Common myeloid progenitor, CD34-positive (primary cell): ENCODE results near the gene GPC5.

Experiments used
- CTCF ChIA-PET: fragments of 350-600 bp; sonication (Branson Sonifier 250); formaldehyde crosslinking; loops from one replicate; lab custom pipeline; 2021; ENCODE audit warnings: antibody characterized with exemption; lab: Charles Lee
- POLR2A ChIA-PET: fragments of 350-600 bp; sonication (Branson Sonifier 250); formaldehyde crosslinking; loops from one replicate; lab custom pipeline; 2021; ENCODE audit warnings: antibody characterized with exemption; lab: Charles Lee
- DNase-seq, 3 donors: peaks; one replicate each; pipeline versions ENCODE4 v3.0.0 to v3.0.0-alpha.2; 2013
- H3K27ac ChIP-seq, 2 experiments: 1 replicate in 1 of 2; 2 replicates in 1 of 2; pipeline ENCODE4 v1.7.0; 2013; ENCODE audit warnings: inconsistent platforms in 2 of 2, low read length in 2 of 2, mild to moderate bottlenecking in 2 of 2, low read depth in 1 of 2, moderate library complexity in 1 of 2; ENCODE audit not compliant: severe bottlenecking in 2 of 2, insufficient read depth in 1 of 2, poor library complexity in 1 of 2
- H3K27me3 ChIP-seq, 5 experiments: replicated peaks in 2 of 5; 1 replicate in 3 of 5; 2 replicates in 2 of 5; pipeline versions ENCODE4 v1.6.1 to v1.7.0; 2013; ENCODE audit warnings: low read length in 4 of 5, mild to moderate bottlenecking in 2 of 5, moderate library complexity in 2 of 5, inconsistent platforms in 1 of 5; ENCODE audit not compliant: insufficient read depth in 5 of 5, control insufficient read depth in 4 of 5
- H3K36me3 ChIP-seq, 4 experiments: 1 replicate in 2 of 4; 2 replicates in 2 of 4; pipeline versions ENCODE4 v1.6.1 to v1.7.0; 2013; ENCODE audit warnings: low read length in 3 of 4, control low read depth in 1 of 4, mild to moderate bottlenecking in 1 of 4; ENCODE audit not compliant: control insufficient read depth in 4 of 4, insufficient read depth in 4 of 4
- H3K4me1 ChIP-seq, 4 experiments: 1 replicate in 3 of 4; 2 replicates in 1 of 4; pipeline versions ENCODE4 v1.6.1 to v1.7.1; 2013; ENCODE audit warnings: low read length in 3 of 4, mild to moderate bottlenecking in 3 of 4, control low read depth in 1 of 4, inconsistent platforms in 1 of 4, moderate library complexity in 1 of 4; ENCODE audit not compliant: control insufficient read depth in 4 of 4, insufficient read depth in 4 of 4; ENCODE audit errors: control extremely low read depth in 1 of 4
- H3K4me3 ChIP-seq, 7 experiments: 1 replicate in 4 of 7; 2 replicates in 3 of 7; pipeline versions ENCODE4 v1.5.1 to v1.7.0; 2013; ENCODE audit warnings: mild to moderate bottlenecking in 7 of 7, low read length in 6 of 7, moderate library complexity in 6 of 7, inconsistent platforms in 2 of 7, low read depth in 2 of 7, control low read depth in 1 of 7; ENCODE audit not compliant: insufficient read depth in 4 of 7, control insufficient read depth in 1 of 7; ENCODE audit errors: extremely low read depth in 1 of 7
- H3K9me3 ChIP-seq, 5 experiments: 1 replicate in 4 of 5; 2 replicates in 1 of 5; pipeline versions ENCODE4 v1.6.1 to v1.7.1; 2013; ENCODE audit warnings: low read length in 4 of 5, mild to moderate bottlenecking in 2 of 5, inconsistent platforms in 1 of 5, low read depth in 1 of 5, moderate library complexity in 1 of 5; ENCODE audit not compliant: control insufficient read depth in 4 of 5, insufficient read depth in 2 of 5; ENCODE audit errors: control extremely low read depth in 1 of 5
- WGBS: methylation state at CpG from one replicate; pipeline ENCODE4 v1.1.5; 2013; ENCODE audit not compliant: insufficient coverage; 5-methylcytosine and 5-hydroxymethylcytosine counted together

Gene GPC5

DNA sequence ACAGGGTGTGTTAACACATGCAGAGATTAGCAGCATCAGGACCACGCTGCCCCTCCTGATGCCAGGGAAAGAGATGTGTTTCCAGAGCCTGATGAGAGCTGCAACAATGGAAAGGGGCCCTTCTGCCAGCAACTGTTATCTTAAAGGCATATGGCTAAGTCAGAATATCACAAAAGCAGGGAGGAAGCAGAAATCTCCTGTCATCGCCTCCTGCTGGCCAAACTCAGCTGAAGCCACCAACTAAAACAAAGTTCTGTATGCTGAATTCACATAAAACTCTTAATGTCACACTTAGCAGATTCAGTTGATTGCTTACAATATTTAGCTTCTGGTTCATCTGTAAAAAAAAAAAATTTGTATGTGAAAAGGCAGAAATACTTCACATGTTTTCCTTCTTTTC, 178.2 kb downstream of the GPC5 start:
- Histone ChIP-seq H3K27me3 (no peaks in the 10 kb centered on the region), H3K36me3 (peaks cover 0 to 2% (median 0%) of the 10 kb centered on the region in 4 experiments), H3K4me1 (no peaks in the 10 kb centered on the region), H3K27ac (no peak overlapping the region), H3K4me3 (no peak overlapping the region), H3K9me3 (peaks cover 0 to 9% (median 3%) of the 10 kb centered on the region in 5 experiments)
- ChIA-PET POLR2A (no interaction called here), CTCF (no interaction called here)
- peak in 1 of 3 donors; percentile 2 for DNase-seq
- 100% methylated on average over 1 of the region's 2 CpGs for WGBS

DNA sequence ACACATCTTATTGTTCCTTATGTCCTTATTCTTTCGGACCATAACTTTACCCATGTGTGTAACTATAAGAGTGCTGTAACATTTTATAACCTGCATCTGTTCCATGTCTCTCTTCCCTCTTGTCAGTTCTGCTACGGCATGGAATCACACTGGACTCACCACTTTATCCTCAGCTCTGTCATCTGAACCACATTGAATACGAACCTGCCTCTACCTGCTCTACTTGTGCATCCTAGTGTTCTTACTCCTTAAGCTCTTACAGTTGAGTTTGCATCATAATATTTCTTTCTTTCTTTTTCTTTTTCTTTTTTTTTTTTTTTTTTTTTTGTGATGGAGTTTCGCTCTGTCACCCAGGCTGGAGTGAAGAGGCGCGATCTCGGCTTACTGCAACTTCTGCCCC, 180.9 kb downstream of the GPC5 start:
- Histone ChIP-seq H3K9me3 (peaks cover 0 to 9% (median 3%) of the 10 kb centered on the region in 5 experiments), H3K27me3 (no peaks in the 10 kb centered on the region), H3K36me3 (peaks cover 0 to 2% (median 0%) of the 10 kb centered on the region in 4 experiments), H3K4me3 (no peak overlapping the region), H3K4me1 (no peaks in the 10 kb centered on the region), H3K27ac (no peak overlapping the region)
- ChIA-PET CTCF (interaction anchor here (0.7 kb wide), 1 partner anchor 55 kb away, joined by 3 read pairs; no protein-coding TSS in a partner anchor), POLR2A (no interaction called here)
- 100% methylated on average over 2 of the region's 7 CpGs for WGBS
- no peak for DNase-seq

DNA sequence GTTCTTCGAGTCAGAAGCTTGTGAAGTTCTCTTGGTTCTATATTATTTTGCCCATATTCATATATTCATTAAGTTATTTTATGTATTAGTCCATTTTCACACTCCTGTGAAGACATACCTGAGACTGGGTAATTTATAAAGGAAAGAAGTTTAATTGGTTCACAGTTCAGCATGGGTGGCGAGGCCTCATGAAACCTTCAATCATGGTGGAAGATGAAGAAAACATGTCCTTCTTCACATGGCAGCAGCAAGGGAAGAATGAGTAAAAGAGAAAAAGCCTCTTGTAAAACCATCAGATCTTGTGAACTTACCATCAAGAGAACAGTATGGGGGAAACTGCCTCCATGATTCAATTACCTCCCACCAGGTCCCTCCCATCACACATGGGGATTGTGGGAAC, 182.3 kb downstream of the GPC5 start:
- no CpG with 5 or more reads among the region's 2 CpGs for WGBS
- no peak overlapping the region for H3K4me3 ChIP-seq
- peaks cover 0 to 2% (median 0%) of the 10 kb centered on the region in 4 experiments for H3K36me3 ChIP-seq
- CTCF ChIA-PET = no interaction called here
- peaks cover 0 to 9% (median 3%) of the 10 kb centered on the region in 5 experiments for H3K9me3 ChIP-seq
- no peaks in the 10 kb centered on the region for H3K4me1 ChIP-seq
- POLR2A ChIA-PET = no interaction called here
- no peak overlapping the region for H3K27ac ChIP-seq
- DNase-seq = no peak
- no peaks in the 10 kb centered on the region for H3K27me3 ChIP-seq

DNA sequence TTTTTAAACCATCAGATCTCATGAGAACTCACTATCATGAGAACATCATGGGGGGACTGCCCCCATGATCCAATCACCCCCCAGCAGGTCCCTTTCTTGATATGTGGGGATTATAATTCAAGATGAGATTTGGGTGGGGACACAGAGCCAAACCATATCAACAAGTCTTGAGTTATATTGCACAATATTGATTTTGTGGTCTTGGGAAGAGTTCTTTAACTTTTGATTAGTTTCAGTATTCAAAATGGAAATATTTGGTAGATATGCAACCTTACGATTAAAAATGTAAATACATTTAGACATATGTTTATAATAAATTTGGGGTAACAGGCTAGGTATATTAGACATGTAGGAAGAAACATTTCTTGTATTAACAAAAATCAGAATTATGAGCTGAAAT, 188.2 kb downstream of the GPC5 start:
- Histone ChIP-seq H3K27ac (no peak overlapping the region), H3K4me1 (no peaks in the 10 kb centered on the region), H3K27me3 (no peaks in the 10 kb centered on the region), H3K36me3 (no peaks in the 10 kb centered on the region), H3K4me3 (no peak overlapping the region), H3K9me3 (peaks cover 0 to 6% (median 0%) of the 10 kb centered on the region in 5 experiments)
- WGBS = no CpG with 5 or more reads among the region's 1 CpG
- ChIA-PET POLR2A (no interaction called here), CTCF (no interaction called here)
- DNase-seq = no peak

DNA sequence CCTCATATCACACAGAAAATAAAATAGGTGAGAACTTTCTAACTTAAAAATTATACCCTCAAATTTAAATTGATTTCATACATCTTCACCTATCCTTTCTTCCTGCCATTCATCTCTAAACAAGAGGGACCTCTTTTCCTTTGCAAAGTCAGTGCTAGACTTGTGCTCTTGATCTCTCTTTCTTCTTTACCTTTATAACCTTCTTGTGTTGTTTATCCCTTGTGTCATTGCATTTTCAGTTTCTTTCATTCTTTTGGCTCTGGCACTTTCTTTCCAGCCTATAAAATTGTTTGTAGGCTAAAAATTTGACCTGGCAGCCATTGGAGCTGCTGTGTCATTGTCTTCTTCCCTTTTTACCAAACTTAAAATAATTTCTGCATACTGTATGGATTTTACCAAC, 190.1 kb downstream of the GPC5 start:
- DNase-seq = no peak
- H3K36me3 ChIP-seq = no peaks in the 10 kb centered on the region
- H3K27ac ChIP-seq = no peak overlapping the region
- ChIA-PET POLR2A (no interaction called here), CTCF (no interaction called here)
- H3K4me3 ChIP-seq = no peak overlapping the region
- peaks cover 0 to 9% (median 2%) of the 10 kb centered on the region in 5 experiments for H3K9me3 ChIP-seq
- no peaks in the 10 kb centered on the region for H3K4me1 ChIP-seq
- no peaks in the 10 kb centered on the region for H3K27me3 ChIP-seq

DNA sequence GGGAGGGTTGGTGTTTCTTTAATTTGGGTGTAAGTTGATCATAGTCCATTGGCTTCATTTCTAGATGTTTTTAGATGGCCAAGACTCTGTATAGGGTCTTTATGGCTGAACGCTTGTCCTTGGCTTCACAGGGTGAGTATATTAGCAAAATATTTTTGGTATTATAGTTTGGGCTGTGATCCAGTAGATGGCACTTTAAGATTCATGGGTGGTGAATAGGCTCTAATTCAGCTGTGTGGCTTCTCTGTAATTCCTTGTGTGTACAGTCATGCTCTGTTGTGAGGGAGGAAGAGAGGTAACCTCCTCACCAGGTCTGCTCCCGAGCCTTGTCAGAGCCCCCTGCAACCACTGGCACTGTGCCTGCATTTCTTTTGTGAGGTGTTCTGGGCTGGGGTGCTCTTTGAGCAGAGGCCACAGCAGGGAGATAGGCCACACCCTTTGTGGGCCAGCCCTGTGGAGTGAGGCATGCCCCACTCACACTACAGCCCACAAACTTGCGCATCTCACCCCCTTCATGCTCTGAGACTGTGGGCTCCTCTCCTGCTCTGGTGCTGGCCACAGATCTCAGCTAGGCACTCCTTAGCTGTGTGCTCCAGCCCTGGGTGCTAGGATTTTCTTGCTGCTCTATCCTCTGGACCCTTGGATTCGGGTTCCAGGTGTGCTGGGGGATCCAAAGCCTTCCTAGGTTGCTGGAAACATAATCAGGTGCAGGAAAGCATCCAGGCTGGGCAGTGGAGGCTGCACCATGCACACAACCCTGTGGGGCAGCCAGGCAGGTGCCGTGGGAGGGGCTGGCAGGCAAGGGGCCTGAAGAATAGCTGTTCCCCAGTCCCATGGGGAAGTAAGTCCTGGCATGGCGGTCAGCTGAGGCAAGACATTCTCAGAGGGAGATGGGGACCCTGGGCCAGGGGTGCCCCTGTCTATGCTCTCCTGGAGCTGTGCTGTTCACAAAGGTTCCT, 193.9 kb downstream of the GPC5 start:
- WGBS = 72% methylated on average over 4 of the region's 6 CpGs

DNA sequence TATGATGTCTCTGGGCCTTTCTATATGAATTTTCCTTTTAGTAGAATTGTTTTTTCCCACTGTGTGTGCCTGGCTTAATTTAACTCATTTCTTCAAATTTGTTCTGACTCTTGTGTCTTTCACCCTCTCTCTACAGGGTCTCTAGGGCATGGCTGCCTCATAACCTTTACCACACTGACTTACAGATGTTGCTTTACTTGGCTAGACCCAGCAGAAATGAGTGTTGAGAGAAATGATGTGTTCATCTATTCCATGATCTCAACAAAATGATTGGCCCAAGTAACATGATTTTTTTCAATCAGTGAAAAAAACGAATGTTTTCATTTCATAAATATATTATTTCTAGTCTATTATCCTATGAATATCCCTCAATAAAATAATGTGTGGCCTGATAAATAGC, 195.0 kb downstream of the GPC5 start:
- WGBS = no CpG with 5 or more reads among the region's 1 CpG
- CTCF ChIA-PET = no interaction called here

More for the DNA sequence above, 193.9 kb downstream of the GPC5 start:
- CTCF ChIA-PET = no interaction called here
- no peaks in the 10 kb centered on the region for H3K4me1 ChIP-seq
- POLR2A ChIA-PET = no interaction called here
- no peaks in the 10 kb centered on the region for H3K27me3 ChIP-seq
- no peak overlapping the region for H3K4me3 ChIP-seq
- H3K27ac ChIP-seq = no peak overlapping the region
- no peaks in the 10 kb centered on the region for H3K36me3 ChIP-seq
- peaks cover 0 to 9% (median 2%) of the 10 kb centered on the region in 5 experiments for H3K9me3 ChIP-seq
- DNase-seq = no peak

More for the DNA sequence above, 195.0 kb downstream of the GPC5 start:
- Histone ChIP-seq H3K4me1 (no peaks in the 10 kb centered on the region), H3K27ac (no peak overlapping the region), H3K27me3 (no peaks in the 10 kb centered on the region), H3K9me3 (peaks cover 0 to 9% (median 2%) of the 10 kb centered on the region in 5 experiments), H3K36me3 (no peaks in the 10 kb centered on the region), H3K4me3 (no peak overlapping the region)
- no peak for DNase-seq
- POLR2A ChIA-PET = no interaction called here
